ENCODE data around the gene SERF2. TPM values are rescaled to one million over a fixed set of nuclear protein-coding genes. Genes with fewer than 3 reads are reported as not detected.
A peak's percentile ranks its signal among the peaks of the same experiment; 100 is the strongest.
"Not testable (repeated sequence)": the region's sequence is repeated elsewhere in the genome, so short reads cannot be mapped to it uniquely, and the experiment has no call there.

SERF2 gene
- total and polyA plus RNA-seq, 10 donors, result 566 to 2,199 (median 725) TPM

DNA sequence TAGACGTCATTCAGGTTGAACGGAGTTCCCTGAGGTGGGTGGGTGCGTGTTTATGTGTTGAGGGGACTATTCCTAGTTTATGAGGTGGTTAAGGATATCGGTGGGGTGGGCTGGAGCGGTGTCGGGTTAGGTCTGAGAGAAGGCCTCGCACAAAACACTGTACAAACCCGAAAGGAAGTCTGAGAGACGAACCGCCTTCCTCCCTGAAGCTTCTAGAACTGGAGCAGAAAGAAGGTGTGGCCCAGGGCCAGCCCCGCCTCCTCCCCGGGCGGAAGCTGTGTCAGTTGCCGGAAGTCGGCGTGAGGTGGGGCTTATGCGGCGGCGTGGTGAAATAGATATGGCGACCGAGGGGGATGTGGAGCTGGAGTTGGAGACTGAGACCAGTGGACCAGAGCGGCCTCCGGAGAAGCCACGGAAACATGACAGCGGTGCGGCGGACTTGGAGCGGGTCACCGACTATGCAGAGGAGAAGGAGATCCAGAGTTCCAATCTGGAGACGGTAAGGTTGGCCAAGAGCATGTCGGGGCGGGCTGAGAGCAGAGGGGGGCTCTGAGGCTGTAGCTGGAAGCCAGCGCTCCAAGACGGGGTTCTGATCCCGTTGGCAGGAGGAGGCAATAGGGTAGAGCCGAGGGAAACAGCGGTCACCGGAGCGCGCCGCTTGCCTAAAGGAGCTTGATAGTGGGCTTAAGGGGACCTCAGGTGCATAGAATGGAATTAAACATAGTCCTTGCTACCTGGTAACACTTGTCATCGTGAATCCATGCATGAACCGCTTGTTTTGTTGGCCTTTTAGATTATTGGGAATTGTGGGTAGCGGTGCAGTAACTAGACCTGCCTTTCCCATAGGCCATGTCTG lies 8.4 kb downstream of the SERF2 start, which contains the start of gene HYPK:
TSS of gene HYPK (plus strand) at position 314 of the 856 bp plus-strand sequence. CDS start at position 338, 24 bp downstream.
- H3K36me3 ChIP-seq, result peaks cover 3 to 88% (median 49%) of the 10 kb centered on the region in 6 donors
- no peak for TF ChIP-seq POLR2A (IDR thresholded peaks at IDR 0.05)
- TF ChIP-seq POLR2AphosphoS5 (IDR thresholded peaks at IDR 0.05), result peak; percentile 95 to 97 (median 97)

GRCh38 chr15:43802676-43803075 lies 10.6 kb downstream of the SERF2 start:
- H3K27ac ChIP-seq; intact Hi-C loops (cut with DNase I; ENCODE audit: low total_unique reads); H3K9me3 ChIP-seq; H3K4me3 ChIP-seq; H3K27me3 ChIP-seq (replicated peaks in 1 of 7); DNase-seq: not testable (repeated sequence)
- whole genome bisulfite sequencing, 5 donors, result 93 to 98% (median 96%) methylated on average over 7 of the region's 7 CpGs
- Histone ChIP-seq H3K36me3 (peaks cover 5 to 88% (median 60%) of the 10 kb centered on the region in 6 donors), H3K4me1 (peaks cover 6 to 41% (median 29%) of the 10 kb centered on the region in 6 donors)

More for the DNA sequence above, 8.4 kb downstream of the SERF2 start, which contains the start of gene HYPK:
- 7 to 9% (median 8%) methylated on average over 44 of the region's 44 CpGs for WGBS, 5 donors
- peak; percentile 98 for DNase-seq
- Histone ChIP-seq H3K27me3 (replicated peaks in 1 of 7) (no peaks in the 10 kb centered on the region), H3K4me3 (peak within 1 kb of the TSS; percentile 81 to 93 (median 88)), H3K4me1 (peaks cover 8 to 61% (median 40%) of the 10 kb centered on the region in 6 donors), H3K27ac (peak within 1 kb of the TSS; percentile 74 to 93 (median 90)), H3K9me3 (no peaks in the 10 kb centered on the region)
- intact Hi-C loops (cut with DNase I; ENCODE audit: low total_unique reads), result no loop called here

DNA sequence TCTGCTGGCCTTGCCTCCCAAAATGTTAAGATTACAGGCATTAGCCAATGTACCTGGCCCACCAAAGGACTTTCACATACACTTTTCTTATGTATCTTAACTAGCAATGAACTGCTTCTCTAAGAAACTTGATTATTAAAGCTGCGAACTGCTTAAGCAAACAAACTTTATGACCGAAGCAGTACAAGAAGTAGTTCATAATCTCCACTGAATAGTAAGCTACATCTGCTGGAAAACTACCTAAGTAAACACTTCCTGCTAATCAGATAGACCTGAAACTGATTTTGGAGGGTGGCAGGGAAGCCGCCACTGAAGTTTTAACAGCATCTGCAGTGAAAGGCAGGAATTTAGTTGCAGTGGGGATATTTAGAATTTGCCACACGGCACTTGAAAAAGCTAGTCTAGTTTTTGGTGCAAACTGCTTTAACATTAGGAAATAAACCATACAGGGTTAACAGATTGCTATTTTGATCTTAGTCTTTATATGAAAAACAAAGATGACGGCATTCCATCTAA lies 16.4 kb downstream of the SERF2 start:
- WGBS, 5 donors, result 84 to 92% (median 86%) methylated on average over 5 of the region's 5 CpGs
- Histone ChIP-seq H3K9me3 (no peaks in the 10 kb centered on the region), H3K27ac (peak overlapping the region in 7 of 8 donors; percentile 38 to 80 (median 69)), H3K4me3 (no peak overlapping the region), H3K27me3 (replicated peaks in 1 of 7) (no peaks in the 10 kb centered on the region), H3K4me1 (peaks cover 4 to 34% (median 23%) of the 10 kb centered on the region in 6 donors), H3K36me3 (peaks cover 9 to 100% (median 98%) of the 10 kb centered on the region in 6 donors)
- intact Hi-C loops (cut with DNase I; ENCODE audit: low total_unique reads), result no loop called here
- no peak for DNase-seq
- no peak for TF ChIP-seq CTCF (IDR thresholded peaks at IDR 0.05 in 8 of 11, conservative IDR thresholded peaks at IDR 0.05 in 3 of 11)
- no peak for TF ChIP-seq POLR2A (IDR thresholded peaks at IDR 0.05)
- no peak for TF ChIP-seq POLR2AphosphoS5 (IDR thresholded peaks at IDR 0.05)

DNA sequence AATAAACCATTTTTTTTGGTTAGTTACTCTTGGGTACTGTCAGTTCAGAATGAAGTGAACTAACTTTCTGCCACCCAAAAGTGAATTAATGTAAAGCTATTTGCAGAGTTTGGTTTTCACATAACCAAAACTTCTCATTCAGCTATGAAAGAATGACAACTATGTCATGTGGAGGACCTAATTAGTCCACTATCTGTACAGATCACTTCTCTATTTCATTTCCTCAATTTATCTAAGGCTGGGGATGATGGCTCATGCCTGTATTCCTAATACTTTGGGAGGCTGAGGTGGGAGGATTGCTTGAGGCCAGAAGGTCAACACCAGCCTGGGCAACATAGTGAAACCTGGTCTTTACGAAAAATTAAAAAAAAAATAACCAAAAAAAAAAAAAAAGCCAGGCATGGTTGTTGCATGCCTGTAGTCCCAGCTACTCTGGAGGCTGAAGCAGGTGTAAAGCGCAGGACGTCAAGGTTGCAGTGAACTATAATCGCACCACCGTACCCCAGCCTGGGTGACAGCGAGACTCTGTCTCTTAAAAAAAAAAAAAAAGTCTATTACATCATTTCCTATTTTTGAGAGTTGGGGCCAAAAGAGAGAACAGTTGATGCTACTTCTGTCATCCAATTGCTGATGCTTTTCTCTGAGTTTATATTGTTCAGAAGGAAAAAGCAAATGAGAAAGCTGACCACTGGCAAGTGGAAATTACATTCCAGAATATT lies 17.0 kb downstream of the SERF2 start:
- no peaks in the 10 kb centered on the region for H3K27me3 ChIP-seq (replicated peaks in 1 of 7)
- 55 to 71% (median 65%) methylated on average over 6 of the region's 6 CpGs for WGBS, 5 donors
- H3K36me3 ChIP-seq, result peaks cover 13 to 100% (median 99%) of the 10 kb centered on the region in 6 donors
- peak overlapping the region in 7 of 8 donors; percentile 43 to 80 (median 69) for H3K27ac ChIP-seq
- TF ChIP-seq CTCF (IDR thresholded peaks at IDR 0.05 in 8 of 11, conservative IDR thresholded peaks at IDR 0.05 in 3 of 11) (no peak), POLR2AphosphoS5 (IDR thresholded peaks at IDR 0.05) (peak in 1 of 3 donors; percentile 31), POLR2A (IDR thresholded peaks at IDR 0.05) (no peak)
- H3K4me3 ChIP-seq, result no peak overlapping the region
- DNase-seq, result no peak
- no peaks in the 10 kb centered on the region for H3K9me3 ChIP-seq
- intact Hi-C loops (cut with DNase I; ENCODE audit: low total_unique reads), result no loop called here
- H3K4me1 ChIP-seq, result peaks cover 4 to 34% (median 23%) of the 10 kb centered on the region in 6 donors

GRCh38 chr15:43815064-43815463 lies 22.9 kb downstream of the SERF2 start:
- DNase-seq; H3K4me3 ChIP-seq; H3K9me3 ChIP-seq; intact Hi-C loops (cut with DNase I; ENCODE audit: low total_unique reads); H3K27ac ChIP-seq; H3K27me3 ChIP-seq (replicated peaks in 1 of 7): not testable (repeated sequence)
- H3K4me1 ChIP-seq, result peaks cover 0 to 28% (median 6%) of the 10 kb centered on the region in 6 donors
- 93 to 99% (median 97%) methylated on average over 5 of the region's 5 CpGs for WGBS, 5 donors
- peaks cover 16 to 87% (median 75%) of the 10 kb centered on the region in 6 donors for H3K36me3 ChIP-seq

Data from spleen (tissue), 11 donors.